ENCODE results near the gene REST.

GRCh38 chr4:56999751-57000150 is 92.1 kb downstream of the REST start:
- TF ChIP-seq CTCF (IDR thresholded peaks at IDR 0.05), result no peak
- TF ChIP-seq POLR2A (IDR thresholded peaks at IDR 0.05), result no peak

Data from uterus (tissue), 2 donors.